Measurements from ENCODE around the gene COL23A1.

The COL23A1 gene

GRCh38 chr5:178502401-178503100 lies 87.6 kb downstream of the COL23A1 start:
- Histone ChIP-seq H3K4me1 (ENCODE audit: low read length) (no peaks in the 10 kb centered on the region), H3K4me2 (ENCODE audit: low read depth, low read length) (no peak overlapping the region), H3K27ac (ENCODE audit: low read length) (no peak overlapping the region), H3K79me2 (ENCODE audit: low read length) (no peaks in the 10 kb centered on the region), H3K27me3 (replicated peaks; ENCODE audit: insufficient read depth, low read length) (peaks cover 18% of the 10 kb centered on the region), H3K9me3 (replicated peaks; ENCODE audit: insufficient read depth, low read length) (no peaks in the 10 kb centered on the region), H3K4me3 (ENCODE audit: low read length) (no peak overlapping the region), H4K20me1 (ENCODE audit: insufficient read depth, low read length) (no peaks in the 10 kb centered on the region), H3K9ac (ENCODE audit: low read length) (no peak overlapping the region), H3F3A (ENCODE audit: insufficient read depth, low read length) (no peaks in the 10 kb centered on the region), H3K9me2 (replicated peaks; ENCODE audit: insufficient read depth, low read length) (no peaks in the 10 kb centered on the region), H2AFZ (ENCODE audit: low read length) (no peak overlapping the region), H3K36me3 (replicated peaks; ENCODE audit: insufficient read depth, low read length) (no peaks in the 10 kb centered on the region)
- TF ChIP-seq CTCF (IDR thresholded peaks at IDR 0.05; ENCODE audit: low read length) (no peak), EZH2phosphoT487 (IDR thresholded peaks at IDR 0.05; ENCODE audit: low read length) (no peak), EZH2 (optimal IDR thresholded peaks at IDR 0.05; ENCODE audit: low read depth, low read length) (no peak)
- no peak for DNase-seq

GRCh38 chr5:178499352-178499751 lies 90.8 kb downstream of the COL23A1 start:
- Histone ChIP-seq H3K9me3 (replicated peaks; ENCODE audit: insufficient read depth, low read length) (no peaks in the 10 kb centered on the region), H3K4me2 (ENCODE audit: low read depth, low read length) (no peak overlapping the region), H3K9ac (ENCODE audit: low read length) (no peak overlapping the region), H3K36me3 (replicated peaks; ENCODE audit: insufficient read depth, low read length) (no peaks in the 10 kb centered on the region), H2AFZ (ENCODE audit: low read length) (no peak overlapping the region), H3K4me1 (ENCODE audit: low read length) (no peaks in the 10 kb centered on the region), H3K27ac (ENCODE audit: low read length) (no peak overlapping the region), H3K4me3 (ENCODE audit: low read length) (no peak overlapping the region), H3K9me2 (replicated peaks; ENCODE audit: insufficient read depth, low read length) (no peaks in the 10 kb centered on the region), H3K27me3 (replicated peaks; ENCODE audit: insufficient read depth, low read length) (peaks cover 26% of the 10 kb centered on the region), H4K20me1 (ENCODE audit: insufficient read depth, low read length) (no peaks in the 10 kb centered on the region), H3F3A (ENCODE audit: insufficient read depth, low read length) (no peaks in the 10 kb centered on the region), H3K79me2 (ENCODE audit: low read length) (no peaks in the 10 kb centered on the region)
- DNase-seq, result no peak
- TF ChIP-seq EZH2 (optimal IDR thresholded peaks at IDR 0.05; ENCODE audit: low read depth, low read length), result no peak
- no peak for TF ChIP-seq CTCF (IDR thresholded peaks at IDR 0.05; ENCODE audit: low read length)
- TF ChIP-seq EZH2phosphoT487 (IDR thresholded peaks at IDR 0.05; ENCODE audit: low read length), result no peak

- Histone ChIP-seq H3K4me3 (ENCODE audit: low read length) (no peak overlapping the region), H3K36me3 (replicated peaks; ENCODE audit: insufficient read depth, low read length) (no peaks in the 10 kb centered on the region), H3K9me2 (replicated peaks; ENCODE audit: insufficient read depth, low read length) (no peaks in the 10 kb centered on the region), H3K27ac (ENCODE audit: low read length) (no peak overlapping the region), H3F3A (ENCODE audit: insufficient read depth, low read length) (no peaks in the 10 kb centered on the region), H3K27me3 (replicated peaks; ENCODE audit: insufficient read depth, low read length) (peaks cover 16% of the 10 kb centered on the region; the same call in 1 of the 2 replicates), H3K9ac (ENCODE audit: low read length) (no peak overlapping the region), H4K20me1 (ENCODE audit: insufficient read depth, low read length) (no peaks in the 10 kb centered on the region), H3K4me2 (ENCODE audit: low read depth, low read length) (no peak overlapping the region), H3K79me2 (ENCODE audit: low read length) (no peaks in the 10 kb centered on the region), H3K4me1 (ENCODE audit: low read length) (no peaks in the 10 kb centered on the region), H2AFZ (ENCODE audit: low read length) (no peak overlapping the region), H3K9me3 (replicated peaks; ENCODE audit: insufficient read depth, low read length) (no peaks in the 10 kb centered on the region)
- no peak for DNase-seq
- TF ChIP-seq EZH2 (optimal IDR thresholded peaks at IDR 0.05; ENCODE audit: low read depth, low read length) (no peak), EZH2phosphoT487 (IDR thresholded peaks at IDR 0.05; ENCODE audit: low read length) (no peak), CTCF (IDR thresholded peaks at IDR 0.05; ENCODE audit: low read length) (no peak)
These were observed 93.6 kb downstream of the COL23A1 start for GRCh38 chr5:178496642-178497041.

All from MM.1S (cell line).